HFF-Myc (cell line): Measurements from ENCODE around the gene XYLB.

Source experiments
- DNase-seq: peaks from one replicate; pipeline ENCODE4 v3.0.0-alpha.2; 2011; ENCODE audit warnings: low read depth; ENCODE audit errors: extremely low read depth
- H3K4me3 ChIP-seq: replicated peaks from 2 replicates; pipeline ENCODE4 v1.5.1; 2011; ENCODE audit warnings: low read depth, mild to moderate bottlenecking, control low read depth, low read length
- TF ChIP-seq, protein P1 (sequence below): IDR thresholded peaks from 2 replicates; pipeline ENCODE4 v1.5.1; 2012; ENCODE audit warnings: mild to moderate bottlenecking, low read depth, low read length, control low read depth; ENCODE audit errors: missing control alignments

Gene XYLB

DNA sequence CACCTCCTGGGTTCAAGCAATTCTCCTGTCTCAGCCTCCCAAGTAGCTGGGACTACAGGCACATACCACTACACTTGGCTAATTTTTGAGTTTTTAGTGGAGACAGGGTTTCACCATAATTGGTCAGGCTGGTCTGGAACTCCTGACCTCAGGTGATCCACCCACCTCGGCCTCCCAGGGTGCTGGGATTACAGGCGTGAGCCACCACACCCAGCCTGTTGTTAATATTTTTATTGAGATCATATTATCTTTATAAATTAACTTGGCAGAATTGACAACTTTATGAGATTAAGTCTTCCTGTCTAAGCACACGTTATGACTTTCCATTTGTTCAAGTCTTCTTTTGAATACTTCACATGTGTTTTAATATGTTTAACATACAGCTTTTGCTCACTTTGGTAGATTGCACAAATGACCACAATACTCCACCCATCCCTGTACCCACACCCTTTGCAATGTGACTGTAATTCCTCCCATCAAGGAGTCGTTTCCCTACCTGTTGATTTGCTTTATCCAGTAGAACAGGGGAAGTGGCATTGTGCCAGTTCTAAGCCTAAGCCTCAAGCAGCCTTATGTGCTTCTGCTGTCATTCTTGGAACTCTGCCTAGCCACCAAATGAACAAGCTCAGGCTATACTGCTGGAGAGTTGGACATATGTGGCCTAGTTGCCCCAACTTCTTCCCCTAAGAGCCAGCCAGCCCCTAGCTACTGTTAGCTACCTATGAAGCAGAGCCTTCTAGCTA lies 8.2 kb downstream of the XYLB start:
- peak; percentile 63 for DNase-seq
- no peak overlapping the region for H3K4me3 ChIP-seq
- TF ChIP-seq, protein P1, sequence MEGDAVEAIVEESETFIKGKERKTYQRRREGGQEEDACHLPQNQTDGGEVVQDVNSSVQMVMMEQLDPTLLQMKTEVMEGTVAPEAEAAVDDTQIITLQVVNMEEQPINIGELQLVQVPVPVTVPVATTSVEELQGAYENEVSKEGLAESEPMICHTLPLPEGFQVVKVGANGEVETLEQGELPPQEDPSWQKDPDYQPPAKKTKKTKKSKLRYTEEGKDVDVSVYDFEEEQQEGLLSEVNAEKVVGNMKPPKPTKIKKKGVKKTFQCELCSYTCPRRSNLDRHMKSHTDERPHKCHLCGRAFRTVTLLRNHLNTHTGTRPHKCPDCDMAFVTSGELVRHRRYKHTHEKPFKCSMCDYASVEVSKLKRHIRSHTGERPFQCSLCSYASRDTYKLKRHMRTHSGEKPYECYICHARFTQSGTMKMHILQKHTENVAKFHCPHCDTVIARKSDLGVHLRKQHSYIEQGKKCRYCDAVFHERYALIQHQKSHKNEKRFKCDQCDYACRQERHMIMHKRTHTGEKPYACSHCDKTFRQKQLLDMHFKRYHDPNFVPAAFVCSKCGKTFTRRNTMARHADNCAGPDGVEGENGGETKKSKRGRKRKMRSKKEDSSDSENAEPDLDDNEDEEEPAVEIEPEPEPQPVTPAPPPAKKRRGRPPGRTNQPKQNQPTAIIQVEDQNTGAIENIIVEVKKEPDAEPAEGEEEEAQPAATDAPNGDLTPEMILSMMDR = no peak

DNA sequence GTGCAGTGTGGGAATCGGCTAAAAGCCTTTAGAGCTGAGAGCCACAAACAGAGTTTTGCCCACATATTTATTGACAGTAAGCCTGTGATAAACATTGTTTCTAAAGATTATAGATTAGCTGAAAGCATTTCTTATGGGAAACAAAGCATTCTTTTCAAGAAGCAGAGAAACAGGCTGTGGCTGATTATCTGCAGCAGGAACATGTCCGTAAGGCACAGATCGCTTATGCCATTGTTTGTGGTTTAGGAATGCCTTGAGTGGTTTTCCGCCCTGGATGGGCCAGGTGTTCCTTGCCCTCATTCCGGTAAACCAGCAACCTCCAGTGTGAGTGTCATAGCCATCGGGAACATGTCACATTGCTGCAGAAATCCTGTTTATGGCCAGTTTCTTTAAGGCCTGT lies 12.5 kb downstream of the XYLB start:
- H3K4me3 ChIP-seq = no peak overlapping the region

DNA sequence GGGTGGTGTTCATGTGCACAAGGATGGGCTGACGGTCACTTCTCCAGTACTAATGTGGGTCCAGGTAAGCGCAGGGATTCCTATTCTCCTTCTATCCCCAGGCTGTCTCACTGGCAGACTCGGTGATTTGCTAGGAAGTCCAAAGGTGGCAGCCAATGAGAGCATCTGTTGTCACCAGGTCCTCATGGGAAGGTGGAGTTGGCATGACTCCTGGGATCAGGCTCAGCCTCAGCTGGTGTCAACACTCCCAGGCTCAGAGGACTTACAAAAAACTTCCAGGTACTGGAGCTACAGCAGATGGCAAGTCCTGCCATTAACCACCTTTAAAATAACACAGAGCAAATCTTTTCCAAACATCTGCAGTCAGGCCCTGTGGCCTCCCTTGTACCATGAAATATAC lies 13.8 kb downstream of the XYLB start:
- H3K4me3 ChIP-seq = no peak overlapping the region
- TF ChIP-seq, protein P1 = no peak
- no peak for DNase-seq

More for the DNA sequence above, 12.5 kb downstream of the XYLB start:
- TF ChIP-seq, protein P1 = no peak
- no peak for DNase-seq

DNA sequence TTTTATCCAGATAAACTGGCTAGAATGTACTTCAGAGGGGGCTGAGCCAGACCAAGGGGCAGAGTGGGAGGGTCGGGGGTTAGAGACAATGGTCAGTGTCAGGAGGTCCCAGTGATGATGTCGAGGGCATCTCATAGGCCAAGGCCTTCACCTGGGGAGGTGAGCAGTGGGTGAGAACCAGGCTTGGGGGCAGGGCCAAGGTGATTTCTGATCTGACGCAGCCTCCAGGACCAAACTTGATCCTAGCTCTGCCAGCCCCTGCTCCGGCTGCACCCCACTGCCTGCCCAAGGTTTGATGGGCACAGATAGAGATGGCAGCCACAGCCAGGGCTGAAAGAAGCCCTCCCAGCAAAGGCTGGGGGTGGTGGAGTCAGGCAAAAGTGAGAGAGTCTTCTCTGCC lies 14.9 kb downstream of the XYLB start:
- DNase-seq = no peak
- TF ChIP-seq, protein P1 = no peak
- H3K4me3 ChIP-seq = no peak overlapping the region

DNA sequence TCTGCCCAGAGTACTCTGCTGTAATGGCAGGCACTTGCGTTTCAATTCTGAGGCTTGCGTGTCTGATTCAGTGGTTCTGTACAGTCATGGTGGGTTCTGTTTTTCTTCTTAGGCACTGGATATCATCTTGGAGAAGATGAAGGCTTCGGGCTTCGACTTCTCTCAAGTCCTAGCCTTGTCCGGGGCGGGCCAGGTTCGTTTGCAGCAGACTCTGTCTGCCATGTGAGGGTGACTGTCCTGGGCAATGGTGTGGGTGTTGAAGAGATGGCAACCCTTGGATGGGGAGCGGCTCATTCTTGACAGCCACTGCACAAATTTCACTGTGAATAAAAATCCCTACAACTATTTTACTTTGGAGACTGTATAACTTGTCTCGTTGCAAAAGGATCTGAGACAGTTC lies 16.2 kb downstream of the XYLB start:
- DNase-seq = no peak
- TF ChIP-seq, protein P1 = no peak
- H3K4me3 ChIP-seq = no peak overlapping the region

DNA sequence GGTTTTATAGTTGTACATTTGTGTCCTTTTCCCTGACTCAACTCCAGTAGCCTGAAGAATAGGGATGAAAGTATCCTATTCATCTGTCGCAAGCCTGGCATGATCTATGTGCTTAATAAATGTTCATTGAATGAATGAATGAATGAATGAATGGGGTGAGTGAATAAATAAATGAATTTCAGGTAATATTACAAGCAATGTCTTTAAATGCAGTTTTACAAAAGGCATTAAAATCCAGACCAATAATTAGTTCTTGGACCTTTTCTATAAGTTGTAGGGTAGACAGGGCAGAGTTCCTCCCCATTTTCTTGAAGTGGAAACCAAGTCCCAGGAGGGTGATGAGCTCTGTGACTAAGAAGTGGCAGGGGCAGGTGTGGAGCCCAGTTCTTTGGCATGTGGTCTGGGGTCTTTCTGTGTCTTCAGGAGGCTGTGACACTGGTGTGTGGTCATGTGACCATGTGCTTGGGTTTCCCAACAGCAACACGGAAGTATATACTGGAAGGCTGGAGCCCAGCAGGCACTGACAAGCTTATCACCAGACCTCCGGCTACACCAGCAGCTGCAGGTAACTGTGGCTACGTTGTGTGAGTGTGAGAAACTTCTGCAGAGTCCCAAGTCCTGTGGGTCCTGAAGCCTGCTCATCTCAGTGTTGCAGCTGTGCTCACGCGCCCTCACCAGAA lies 18.3 kb downstream of the XYLB start:
- TF ChIP-seq, protein P1 = no peak
- no peak overlapping the region for H3K4me3 ChIP-seq
- no peak for DNase-seq
